Adipocyte (in vitro differentiated cells): Measurements from ENCODE around the gene IPO9.

Source experiments
- DNase-seq: peaks from one replicate; pipeline ENCODE4 v3.0.0-alpha.2; 2015; ENCODE audit warnings: low read depth
- H3K27me3 ChIP-seq: replicated peaks from 2 replicates; pipeline ENCODE4 v1.7.0; 2013; ENCODE audit warnings: mild to moderate bottlenecking, low read length, moderate library complexity; ENCODE audit not compliant: control insufficient read depth, insufficient read depth
- H3K36me3 ChIP-seq: 2 replicates; pipeline ENCODE4 v1.7.0; 2013; ENCODE audit warnings: low read length, mild to moderate bottlenecking, moderate library complexity; ENCODE audit not compliant: control insufficient read depth, insufficient read depth, severe bottlenecking
- H3K4me1 ChIP-seq: 2 replicates; pipeline ENCODE4 v1.7.0; 2013; ENCODE audit warnings: mild to moderate bottlenecking, low read length, moderate library complexity; ENCODE audit not compliant: control insufficient read depth, insufficient read depth
- H3K4me3 ChIP-seq: 2 replicates; pipeline ENCODE4 v1.7.0; 2013; ENCODE audit warnings: mild to moderate bottlenecking, low read length, moderate library complexity
- H3K9ac ChIP-seq: 2 replicates; pipeline ENCODE4 v1.7.0; 2013; ENCODE audit warnings: mild to moderate bottlenecking, low read length, moderate library complexity
- H3K9me3 ChIP-seq: 2 replicates; pipeline ENCODE4 v1.7.0; 2013; ENCODE audit warnings: mild to moderate bottlenecking, low read length, moderate library complexity; ENCODE audit not compliant: control insufficient read depth

IPO9 gene

GRCh38 chr1:201810466-201811216 is 18.3 kb upstream of the IPO9 start:
- H3K27me3 ChIP-seq = no peaks in the 10 kb centered on the region
- peaks cover 100% of the 10 kb centered on the region for H3K36me3 ChIP-seq
- H3K9ac ChIP-seq = no peak overlapping the region
- H3K4me3 ChIP-seq = no peak overlapping the region
- DNase-seq = no peak
- no peaks in the 10 kb centered on the region for H3K4me1 ChIP-seq
- no peaks in the 10 kb centered on the region for H3K9me3 ChIP-seq

GRCh38 chr1:201813226-201813625 is 15.7 kb upstream of the IPO9 start:
- no peaks in the 10 kb centered on the region for H3K27me3 ChIP-seq
- no peak overlapping the region for H3K4me3 ChIP-seq
- no peak for DNase-seq
- H3K36me3 ChIP-seq = peaks cover 99% of the 10 kb centered on the region
- H3K4me1 ChIP-seq = no peaks in the 10 kb centered on the region
- no peaks in the 10 kb centered on the region for H3K9me3 ChIP-seq
- H3K9ac ChIP-seq = peak overlapping the region; percentile 41

GRCh38 chr1:201816309-201816854 is 12.6 kb upstream of the IPO9 start:
- no peaks in the 10 kb centered on the region for H3K4me1 ChIP-seq
- peaks cover 99% of the 10 kb centered on the region for H3K36me3 ChIP-seq

GRCh38 chr1:201818971-201819750 is 9.8 kb upstream of the IPO9 start:
- no peak for DNase-seq

More at GRCh38 chr1:201816309-201816854, 12.6 kb upstream of the IPO9 start:
- no peak overlapping the region for H3K9ac ChIP-seq
- H3K4me3 ChIP-seq = no peak overlapping the region
- no peak for DNase-seq
- H3K27me3 ChIP-seq = no peaks in the 10 kb centered on the region
- H3K9me3 ChIP-seq = no peaks in the 10 kb centered on the region

GRCh38 chr1:201820413-201820812 is 8.5 kb upstream of the IPO9 start:
- H3K27me3 ChIP-seq = no peaks in the 10 kb centered on the region
- DNase-seq = no peak

More at GRCh38 chr1:201818971-201819750, 9.8 kb upstream of the IPO9 start:
- no peak overlapping the region for H3K9ac ChIP-seq
- no peaks in the 10 kb centered on the region for H3K4me1 ChIP-seq
- no peaks in the 10 kb centered on the region for H3K9me3 ChIP-seq
- peaks cover 99% of the 10 kb centered on the region for H3K36me3 ChIP-seq
- H3K27me3 ChIP-seq = no peaks in the 10 kb centered on the region
- H3K4me3 ChIP-seq = no peak overlapping the region

GRCh38 chr1:201825245-201825644 is 3.7 kb upstream of the IPO9 start:
- H3K4me1 ChIP-seq = peaks cover 47% of the 10 kb centered on the region
- no peak overlapping the region for H3K9ac ChIP-seq
- no peaks in the 10 kb centered on the region for H3K27me3 ChIP-seq
- H3K9me3 ChIP-seq = no peaks in the 10 kb centered on the region
- no peak for DNase-seq
- no peak overlapping the region for H3K4me3 ChIP-seq
- peaks cover 39% of the 10 kb centered on the region for H3K36me3 ChIP-seq

More at GRCh38 chr1:201820413-201820812, 8.5 kb upstream of the IPO9 start:
- Histone ChIP-seq H3K9ac (no peak overlapping the region), H3K36me3 (peaks cover 87% of the 10 kb centered on the region), H3K4me3 (no peak overlapping the region), H3K9me3 (no peaks in the 10 kb centered on the region), H3K4me1 (peaks cover 8% of the 10 kb centered on the region)

- DNase-seq = peak; percentile 31
- H3K27me3 ChIP-seq = no peaks in the 10 kb centered on the region
- H3K4me3 ChIP-seq = no peak overlapping the region
- H3K4me1 ChIP-seq = peaks cover 56% of the 10 kb centered on the region
- H3K9me3 ChIP-seq = no peaks in the 10 kb centered on the region
- H3K36me3 ChIP-seq = peaks cover 23% of the 10 kb centered on the region
- no peak overlapping the region for H3K9ac ChIP-seq
Measured at GRCh38 chr1:201826830-201827229, 2.1 kb upstream of the IPO9 start.

- Histone ChIP-seq H3K27me3 (no peaks in the 10 kb centered on the region), H3K36me3 (peaks cover 16% of the 10 kb centered on the region), H3K4me3 (no peak overlapping the region), H3K4me1 (peaks cover 56% of the 10 kb centered on the region), H3K9me3 (no peaks in the 10 kb centered on the region), H3K9ac (no peak overlapping the region)
- DNase-seq = no peak
Measured at GRCh38 chr1:201827321-201828216, 1.4 kb upstream of the IPO9 start.

- peak overlapping the region; percentile 99 for H3K4me3 ChIP-seq
Measured at GRCh38 chr1:201828217-201828819, 639 bp upstream of the IPO9 start.

GRCh38 chr1:201831371-201831770 is 2.4 kb downstream of the IPO9 start:
- peaks cover 44% of the 10 kb centered on the region for H3K4me1 ChIP-seq
- H3K9me3 ChIP-seq = no peaks in the 10 kb centered on the region
- no peak overlapping the region for H3K9ac ChIP-seq
- no peak overlapping the region for H3K4me3 ChIP-seq
- peaks cover 2% of the 10 kb centered on the region for H3K36me3 ChIP-seq
- no peaks in the 10 kb centered on the region for H3K27me3 ChIP-seq
- DNase-seq = no peak

More at GRCh38 chr1:201828217-201828819, 639 bp upstream of the IPO9 start:
- no peak for DNase-seq
- peaks cover 56% of the 10 kb centered on the region for H3K4me1 ChIP-seq
- H3K9ac ChIP-seq = peak overlapping the region; percentile 99
- no peaks in the 10 kb centered on the region for H3K27me3 ChIP-seq
- H3K36me3 ChIP-seq = peaks cover 9% of the 10 kb centered on the region
- no peaks in the 10 kb centered on the region for H3K9me3 ChIP-seq
